ENCODE data around the gene P3H2.

Gene P3H2

GRCh38 chr3:190124067-190124466 is 3.4 kb upstream of the P3H2 start:
- no peak for DNase-seq (ENCODE audit: low spot score)

- no peak for DNase-seq (ENCODE audit: low spot score)
These were observed 1.6 kb upstream of the P3H2 start for GRCh38 chr3:190122198-190122771.

DNA sequence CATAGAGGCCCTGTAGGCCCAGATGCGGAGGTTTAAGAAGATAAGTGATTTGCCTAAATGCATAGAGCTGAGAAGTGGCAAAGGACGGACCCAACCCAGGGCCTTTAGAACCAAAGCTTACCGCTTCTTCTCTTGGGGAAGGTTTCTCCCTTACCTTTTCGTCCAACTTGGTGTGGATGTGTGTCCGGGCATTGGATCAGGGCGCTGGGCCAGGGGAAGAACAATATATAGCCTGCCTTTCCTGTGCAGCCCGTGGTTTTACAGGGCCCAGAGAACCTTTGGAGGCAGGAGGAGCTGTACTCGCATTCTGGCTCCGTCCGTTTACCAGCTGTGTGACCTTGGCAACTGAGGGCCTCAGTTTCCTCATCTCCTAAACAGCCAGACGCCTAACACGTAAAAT is 686 bp upstream of the P3H2 start:
- no peak for DNase-seq (ENCODE audit: low spot score)

DNA sequence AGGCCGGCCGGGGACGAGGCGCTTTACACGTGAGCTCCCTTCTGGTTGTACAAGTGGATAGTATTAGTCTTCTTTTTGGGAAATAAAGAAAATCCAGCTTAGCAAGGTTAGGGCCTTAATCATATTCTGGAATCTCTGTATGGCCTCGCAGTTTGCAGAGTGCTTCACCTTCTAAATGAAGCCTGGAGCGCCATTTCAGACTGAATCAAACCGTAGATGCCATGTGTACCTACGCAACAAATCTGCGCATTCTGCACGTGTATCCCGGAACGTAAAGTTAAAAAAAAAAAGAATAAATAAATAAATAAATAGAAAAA is 322 bp upstream of the P3H2 start:
- no peak for DNase-seq (ENCODE audit: low spot score)

- no peak for DNase-seq (ENCODE audit: low spot score)
These were observed 1.0 kb downstream of the P3H2 start for GRCh38 chr3:190119461-190120268.

DNA sequence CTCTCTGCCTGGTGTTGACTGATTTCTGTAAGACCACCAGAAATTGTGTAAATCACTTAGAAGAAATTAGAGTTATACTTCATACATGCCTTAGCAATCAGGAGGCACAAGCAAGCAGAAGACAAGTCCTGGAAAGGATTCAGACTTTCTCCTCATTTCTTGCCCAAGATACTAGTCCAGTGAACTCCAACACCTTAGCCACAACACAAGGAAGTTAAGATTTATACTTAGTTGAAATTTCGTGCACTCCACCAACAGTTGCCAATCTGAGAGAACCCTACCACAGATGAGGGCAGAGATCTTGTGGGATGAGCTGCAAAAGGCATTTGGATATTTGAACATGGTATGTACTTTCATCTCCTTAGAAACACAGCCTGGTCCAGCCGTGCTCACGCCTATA is 2.3 kb downstream of the P3H2 start:
- DNase-seq (ENCODE audit: low spot score) = no peak

- no peak for DNase-seq (ENCODE audit: low spot score)
These were observed 2.7 kb downstream of the P3H2 start for GRCh38 chr3:190117981-190118380.

DNA sequence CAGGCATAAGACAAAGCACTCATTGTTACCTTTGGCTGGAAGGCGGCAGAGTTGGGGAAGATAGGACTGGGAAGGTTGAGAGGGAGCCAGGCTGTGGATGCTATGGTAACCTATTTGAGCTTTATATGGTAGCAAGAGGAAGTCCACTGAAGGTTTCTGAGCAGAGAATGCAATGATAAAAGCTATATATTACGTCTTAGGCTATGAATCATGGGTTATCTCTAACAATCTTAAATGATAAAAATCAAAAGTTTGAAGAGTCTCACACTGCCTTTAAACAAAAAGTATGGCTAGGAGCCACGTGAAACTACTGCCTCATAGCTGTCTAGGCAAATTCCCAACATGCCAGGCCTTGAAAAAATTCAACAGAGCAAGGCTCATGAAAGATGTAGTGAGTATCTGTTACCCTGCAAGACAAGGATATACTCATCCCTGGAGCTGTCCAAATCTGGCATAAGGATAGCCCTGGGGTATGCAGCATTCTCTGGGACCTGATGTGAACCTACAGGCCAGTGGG is 4.1 kb downstream of the P3H2 start:
- DNase-seq (ENCODE audit: low spot score) = no peak

GRCh38 chr3:190110826-190111225 is 9.9 kb downstream of the P3H2 start:
- no peak for DNase-seq (ENCODE audit: low spot score)

DNA sequence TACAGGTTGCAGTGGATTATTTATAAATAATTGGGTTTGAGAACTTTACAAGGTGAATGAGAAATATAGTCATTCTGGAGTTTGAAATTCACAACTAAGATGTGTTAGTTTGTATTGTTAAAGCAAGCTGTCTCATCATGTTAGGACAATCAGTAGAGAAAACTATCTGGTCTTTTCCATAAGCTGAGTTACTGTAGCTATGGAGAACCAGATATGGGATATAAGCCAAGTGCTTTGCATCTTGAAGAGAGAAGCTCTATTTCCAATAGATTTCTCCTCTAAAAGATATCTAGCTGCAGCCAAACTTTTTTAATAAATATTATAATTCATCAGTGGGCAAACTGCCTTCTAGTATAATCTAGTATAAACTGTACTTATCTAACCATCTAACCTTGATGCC is 11.3 kb downstream of the P3H2 start:
- no peak for DNase-seq (ENCODE audit: low spot score)

DNA sequence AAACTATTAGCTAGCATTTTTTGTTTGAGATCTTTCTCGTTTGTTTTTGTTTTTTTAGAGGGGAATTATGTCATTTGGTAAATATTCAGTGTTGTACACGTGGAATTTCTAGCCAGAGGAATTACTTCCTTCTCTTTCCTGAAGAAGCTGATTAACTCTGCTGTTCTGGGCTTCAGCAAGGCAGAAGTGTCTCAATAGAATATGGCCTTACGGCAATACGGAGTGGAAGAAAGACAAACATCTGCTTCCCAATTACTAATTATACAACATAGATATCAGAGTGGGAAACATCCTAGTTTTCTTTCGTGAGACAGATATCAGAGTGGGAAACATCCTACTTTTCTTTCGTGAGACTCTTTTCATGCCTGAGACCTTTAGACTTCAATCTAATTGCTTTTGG is 11.9 kb downstream of the P3H2 start:
- no peak for DNase-seq (ENCODE audit: low spot score)

GRCh38 chr3:190105876-190106275 is 14.8 kb downstream of the P3H2 start:
- no peak for DNase-seq (ENCODE audit: low spot score)

DNA sequence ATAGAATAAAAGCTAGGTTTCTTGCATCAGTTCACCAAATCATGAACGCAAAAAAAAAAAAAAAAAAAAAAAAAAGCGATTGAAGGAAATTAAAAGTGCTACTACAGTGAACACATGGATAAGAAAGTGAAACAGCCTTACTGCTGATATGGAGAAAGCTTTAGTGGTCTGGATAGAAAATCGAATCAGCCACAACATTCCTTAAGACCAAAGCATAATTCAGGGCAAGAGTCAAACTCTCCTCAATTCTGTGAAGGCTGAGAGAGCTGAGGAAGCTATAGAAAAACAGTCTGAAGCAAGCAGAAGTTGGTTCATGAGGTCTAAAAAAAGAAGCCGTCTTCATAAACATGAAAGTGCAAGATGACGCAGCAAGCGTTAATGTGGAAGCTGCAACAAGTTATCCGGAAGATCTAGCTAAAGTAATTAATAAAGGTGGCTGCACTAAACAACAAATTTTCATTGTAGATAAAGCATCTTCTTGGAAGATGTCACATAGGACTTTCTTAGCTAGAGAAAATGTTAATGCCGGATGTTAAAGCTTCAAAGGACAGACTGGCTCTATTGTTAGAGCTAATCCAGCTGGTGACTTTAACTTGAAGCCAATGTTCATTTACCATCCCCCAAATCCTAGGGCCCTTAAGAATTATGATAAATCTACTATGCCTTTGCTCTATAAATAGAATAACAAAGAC is 19.2 kb downstream of the P3H2 start:
- DNase-seq (ENCODE audit: low spot score) = no peak

DNA sequence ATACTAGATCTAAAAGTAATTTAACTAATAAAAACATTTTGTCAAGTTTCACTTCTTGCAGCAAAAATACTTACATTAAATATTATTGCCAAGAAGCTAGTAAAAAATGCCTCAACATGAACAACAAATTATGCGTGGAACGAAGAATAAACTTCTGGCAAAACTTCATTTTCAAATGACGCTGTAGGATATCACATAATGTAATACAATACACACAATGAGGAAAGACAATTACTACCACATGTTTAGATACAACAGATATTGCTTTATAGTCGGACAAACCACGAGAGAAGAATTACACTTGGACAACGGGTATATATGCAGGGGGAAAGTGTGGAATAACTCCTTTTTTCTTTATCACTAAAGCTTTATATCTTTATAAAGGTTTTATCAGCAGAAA is 21.6 kb downstream of the P3H2 start:
- DNase-seq (ENCODE audit: low spot score) = no peak

GRCh38 chr3:190097617-190098016 is 23.1 kb downstream of the P3H2 start:
- DNase-seq (ENCODE audit: low spot score) = no peak

DNA sequence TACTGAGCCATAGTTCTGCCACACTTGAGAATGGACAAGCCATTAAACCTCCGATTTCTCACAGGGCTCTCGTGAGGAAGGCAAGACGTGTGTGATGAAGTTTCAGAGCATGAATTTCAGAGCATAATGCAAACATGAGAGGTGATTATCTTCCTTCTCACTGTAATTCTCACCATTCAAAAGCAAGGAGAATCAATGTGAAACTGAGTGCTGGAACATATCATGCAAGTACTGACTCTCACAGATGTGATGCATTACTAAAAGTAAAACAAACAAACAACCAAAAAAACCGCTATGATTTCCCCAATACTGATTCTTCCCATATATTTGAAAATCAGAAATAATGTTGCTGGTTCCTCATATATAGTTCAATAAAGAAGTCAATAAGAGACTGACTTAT is 23.7 kb downstream of the P3H2 start:
- no peak for DNase-seq (ENCODE audit: low spot score)

GRCh38 chr3:190096345-190096744 is 24.4 kb downstream of the P3H2 start:
- DNase-seq (ENCODE audit: low spot score) = no peak

GRCh38 chr3:190094160-190094718 is 26.5 kb downstream of the P3H2 start:
- DNase-seq (ENCODE audit: low spot score) = no peak

- no peak for DNase-seq (ENCODE audit: low spot score)
These were observed 28.4 kb downstream of the P3H2 start for GRCh38 chr3:190092250-190092649.

DNA sequence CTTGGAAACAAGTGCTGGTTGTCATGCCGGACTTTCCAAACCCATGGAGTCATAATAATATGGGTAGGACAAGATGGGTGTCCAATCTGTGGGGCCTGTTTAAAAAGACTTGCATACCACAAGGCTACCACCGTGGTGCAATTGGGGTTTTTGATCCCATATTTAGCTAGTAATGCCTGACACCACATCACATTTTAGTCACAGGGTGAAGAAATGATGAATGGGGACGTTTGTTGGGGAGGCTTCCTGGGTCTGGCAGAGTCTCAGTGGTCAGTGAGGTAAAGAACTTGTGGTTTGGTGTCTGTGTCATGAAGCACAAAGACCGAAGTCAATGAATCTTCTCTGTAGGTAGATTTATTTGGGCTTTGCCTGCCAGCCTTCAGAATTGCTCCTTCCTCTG is 31.0 kb downstream of the P3H2 start:
- DNase-seq (ENCODE audit: low spot score) = no peak

DNA sequence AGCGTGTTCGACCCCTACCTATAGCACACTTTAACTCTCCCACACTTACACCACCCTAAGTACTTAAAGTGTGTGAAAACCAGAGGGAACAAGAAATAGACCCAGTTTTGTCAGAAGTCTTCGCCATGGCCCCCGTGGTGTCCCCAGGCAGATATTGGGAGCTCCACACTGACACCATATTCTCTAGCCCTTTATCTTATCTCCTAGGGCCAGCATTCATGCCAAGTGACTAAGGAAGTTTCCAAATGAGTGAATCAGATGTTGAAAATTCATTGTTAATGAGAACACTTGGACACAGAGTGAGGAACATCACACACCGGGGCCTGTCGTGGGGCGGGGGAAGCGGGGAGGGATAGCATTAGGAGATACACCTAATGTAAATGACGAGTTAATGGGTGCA is 31.8 kb downstream of the P3H2 start:
- DNase-seq (ENCODE audit: low spot score) = no peak

DNA sequence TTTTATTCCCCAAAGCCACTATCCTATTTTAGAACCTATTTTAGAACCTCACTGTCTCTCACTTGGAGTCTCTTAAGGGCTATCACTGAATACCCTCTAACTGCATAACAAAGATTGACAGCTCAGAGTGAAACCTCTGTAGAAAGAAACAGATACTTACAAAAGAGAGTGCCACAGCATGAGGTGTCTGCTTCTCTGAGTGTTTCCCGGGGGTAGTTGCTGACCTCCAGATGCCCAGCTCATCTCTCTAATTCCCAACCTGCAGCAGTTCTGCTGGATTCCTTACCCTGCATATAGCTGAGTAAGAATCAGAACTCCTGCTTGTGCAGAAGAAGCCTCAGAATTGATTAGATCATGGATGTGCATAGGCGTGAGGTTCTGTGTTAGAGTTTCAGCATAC is 34.5 kb downstream of the P3H2 start:
- DNase-seq (ENCODE audit: low spot score) = no peak

- no peak for DNase-seq (ENCODE audit: low spot score)
These were observed 35.7 kb downstream of the P3H2 start for GRCh38 chr3:190084983-190085382.

All from left forelimb (tissue), 1 donor.